T-helper 17 cell (primary cell): ENCODE data around the gene ERF. TPM values are rescaled to one million over a fixed set of nuclear protein-coding genes. Genes with fewer than 3 reads are reported as not detected.

Source experiments
- ATAC-seq: fragments of 150-1000 bp; cut with Tn5 transposase; 2 replicates; pipeline ENCODE4 v1.10.0; 2021; ENCODE audit warnings: mild to moderate bottlenecking, moderate library complexity
- DNase-seq, 3 donors: peaks; one replicate each; pipeline versions ENCODE4 v3.0.0 to v3.0.0-alpha.2; 2020 to 2021
- H3K9me3 ChIP-seq: one replicate; pipeline ENCODE4 v1.7.0; 2013; ENCODE audit warnings: low read length, mild to moderate bottlenecking; ENCODE audit not compliant: control insufficient read depth, poor library complexity, severe bottlenecking
- H3K27ac Mint-ChIP-seq: one replicate; pipeline ENCODE4 v1.8.0; 2022; ENCODE audit warnings: mild to moderate bottlenecking, moderate library complexity, mixed read lengths
- H3K27me3 Mint-ChIP-seq: one replicate; pipeline ENCODE4 v1.8.0; 2022; ENCODE audit warnings: mixed read lengths
- H3K36me3 Mint-ChIP-seq: one replicate; pipeline ENCODE4 v1.8.0; 2022; ENCODE audit warnings: low read depth, mixed read lengths
- H3K4me1 Mint-ChIP-seq: one replicate; pipeline ENCODE4 v1.8.0; 2022; ENCODE audit warnings: mild to moderate bottlenecking, mixed read lengths
- H3K4me3 Mint-ChIP-seq: one replicate; pipeline ENCODE4 v1.8.0; 2022; ENCODE audit warnings: mild to moderate bottlenecking, moderate library complexity, mixed read lengths
- total RNA-seq, 4 donors: library from RNA in 2 of 4; stranded (reverse) in 2 of 4; gene quantifications; one replicate each; pipeline ENCODE4 v1.2.3 and lab custom pipeline; 2022 to 2026

ERF gene
- total RNA-seq, 2 donors from 2014 or later = 75.8 to 82.1 TPM

DNA sequence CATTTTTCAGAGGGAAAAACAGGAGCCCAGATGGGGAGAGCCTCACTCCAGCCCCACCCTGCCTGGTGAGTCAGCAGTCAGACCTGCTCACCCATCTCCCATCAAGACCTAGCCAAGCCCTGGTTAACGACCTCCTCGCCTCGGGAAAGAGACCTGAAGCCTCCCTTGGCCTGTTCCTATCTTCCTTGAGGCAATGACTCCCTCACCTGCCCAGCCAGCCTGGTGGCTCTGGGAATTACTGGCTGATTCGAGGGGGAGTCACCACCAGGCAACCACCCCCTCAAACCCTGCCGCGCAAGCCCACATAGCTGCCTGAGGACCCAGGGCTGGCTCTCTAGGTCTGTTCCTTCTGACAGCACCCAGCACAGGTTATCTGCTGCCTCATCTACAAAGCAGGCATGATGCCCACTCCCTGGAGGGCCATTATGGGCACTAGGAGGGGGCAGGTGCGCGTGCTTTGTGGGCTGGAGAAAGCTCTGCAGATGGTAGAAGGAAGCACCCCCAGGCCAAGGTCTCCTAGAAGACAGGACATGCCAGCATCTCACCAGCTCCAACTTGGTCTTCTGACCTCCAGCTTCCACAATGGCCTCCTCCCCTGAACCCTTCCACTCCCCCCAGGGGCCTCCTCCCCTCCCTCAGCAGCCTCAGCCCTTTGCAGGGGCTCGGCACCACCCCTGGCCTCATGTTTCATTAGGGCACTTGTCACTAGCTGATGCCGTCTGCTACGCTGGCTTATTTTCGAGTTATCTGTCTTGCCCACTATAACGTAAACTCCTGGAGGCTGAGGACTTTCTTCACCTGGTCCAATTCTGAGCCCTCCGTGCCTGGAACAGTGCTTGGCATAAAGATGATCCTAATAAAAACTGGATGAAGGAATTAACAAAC, 47.8 kb downstream of the ERF start:
- peak overlapping the region; percentile 39 for H3K4me3 Mint-ChIP-seq
- no peaks in the 10 kb centered on the region for H3K9me3 ChIP-seq
- peaks cover 57% of the 10 kb centered on the region for H3K4me1 Mint-ChIP-seq
- peaks cover 15% of the 10 kb centered on the region for H3K36me3 Mint-ChIP-seq
- DNase-seq (no peak), ATAC-seq (no peak)
- peak overlapping the region; percentile 95 for H3K27ac Mint-ChIP-seq
- no peaks in the 10 kb centered on the region for H3K27me3 Mint-ChIP-seq

DNA sequence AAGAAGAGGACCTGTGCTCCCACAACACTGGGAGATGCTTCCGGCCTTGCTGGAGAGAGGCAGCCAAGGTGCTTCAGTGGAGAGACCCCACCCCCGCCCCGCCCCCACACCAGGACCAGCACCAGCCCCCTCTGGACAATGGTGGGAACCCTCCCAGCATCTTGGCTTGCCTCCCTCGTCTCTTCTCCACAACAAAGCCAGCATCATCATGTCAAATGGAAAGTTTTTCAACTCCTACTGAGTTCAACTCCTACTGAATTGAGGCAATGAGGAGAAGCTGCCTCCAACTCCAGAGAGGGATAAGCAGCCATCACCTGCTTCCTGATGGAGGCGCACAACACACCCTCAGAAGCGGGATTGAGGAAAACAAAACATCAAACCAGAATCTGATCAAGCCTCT, 50.3 kb downstream of the ERF start:
- DNase-seq (no peak), ATAC-seq (no peak)
- no peak overlapping the region for H3K4me3 Mint-ChIP-seq
- H3K27me3 Mint-ChIP-seq = no peaks in the 10 kb centered on the region
- no peaks in the 10 kb centered on the region for H3K9me3 ChIP-seq
- peaks cover 74% of the 10 kb centered on the region for H3K4me1 Mint-ChIP-seq
- H3K27ac Mint-ChIP-seq = peak overlapping the region; percentile 95
- peaks cover 19% of the 10 kb centered on the region for H3K36me3 Mint-ChIP-seq

DNA sequence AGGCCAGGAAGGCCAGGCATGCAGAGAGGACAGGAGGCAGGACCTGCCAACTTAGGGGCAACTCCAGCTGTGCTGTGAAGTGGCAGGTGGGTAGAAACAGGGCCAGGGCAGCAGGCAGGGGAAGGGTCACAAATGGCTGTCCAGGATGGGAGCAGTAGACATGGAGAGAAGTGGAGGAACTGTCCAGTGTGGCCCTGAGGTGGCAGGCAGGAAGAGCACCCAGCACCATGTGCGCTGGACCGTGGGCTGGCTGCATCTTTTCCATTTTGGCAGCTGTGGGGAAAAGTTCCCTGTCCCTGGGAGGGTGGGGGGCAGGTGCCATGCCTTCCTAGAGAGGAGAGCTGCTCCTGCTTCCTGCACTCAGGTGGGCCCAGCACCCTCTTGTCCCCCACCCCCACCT, 51.2 kb downstream of the ERF start:
- H3K4me1 Mint-ChIP-seq = peaks cover 84% of the 10 kb centered on the region
- H3K27ac Mint-ChIP-seq = peak overlapping the region; percentile 95
- H3K36me3 Mint-ChIP-seq = peaks cover 21% of the 10 kb centered on the region
- H3K9me3 ChIP-seq = no peaks in the 10 kb centered on the region
- ATAC-seq (no peak), DNase-seq (no peak)
- H3K4me3 Mint-ChIP-seq = no peak overlapping the region
- H3K27me3 Mint-ChIP-seq = no peaks in the 10 kb centered on the region

DNA sequence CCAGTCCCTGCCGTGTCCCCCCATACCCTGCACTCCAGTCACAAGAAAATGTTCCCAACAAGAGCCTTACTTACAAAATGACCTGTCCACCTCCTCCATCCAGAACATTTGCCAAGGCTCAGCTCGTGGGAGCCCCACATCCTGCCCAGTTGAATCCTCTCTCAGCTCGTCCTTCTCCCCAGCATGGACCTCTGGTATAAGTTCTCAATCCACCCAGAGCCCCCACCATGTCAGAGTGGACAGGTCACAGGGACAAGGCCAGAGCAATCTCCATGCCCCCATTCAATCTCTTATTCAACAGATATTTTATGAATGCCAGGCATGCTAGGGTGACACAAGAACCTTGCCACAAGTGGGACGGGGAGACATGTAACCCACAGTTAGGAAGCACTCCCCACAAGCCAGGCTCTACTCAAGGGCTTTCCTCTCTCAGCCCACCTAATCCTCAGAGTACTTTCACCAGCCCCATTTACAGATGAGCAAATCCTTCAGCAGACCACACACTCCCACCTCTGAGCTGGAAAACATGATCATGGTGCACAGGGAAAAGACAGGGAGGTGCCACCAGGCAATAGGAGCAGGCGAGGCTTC, 52.5 kb downstream of the ERF start:
- no peak for ATAC-seq
- peaks cover 20% of the 10 kb centered on the region for H3K36me3 Mint-ChIP-seq
- H3K4me1 Mint-ChIP-seq = peaks cover 75% of the 10 kb centered on the region
- no peaks in the 10 kb centered on the region for H3K27me3 Mint-ChIP-seq
- H3K9me3 ChIP-seq = no peaks in the 10 kb centered on the region
- no peak for DNase-seq
- H3K4me3 Mint-ChIP-seq = peak overlapping the region; percentile 93
- H3K27ac Mint-ChIP-seq = peak overlapping the region; percentile 95

DNA sequence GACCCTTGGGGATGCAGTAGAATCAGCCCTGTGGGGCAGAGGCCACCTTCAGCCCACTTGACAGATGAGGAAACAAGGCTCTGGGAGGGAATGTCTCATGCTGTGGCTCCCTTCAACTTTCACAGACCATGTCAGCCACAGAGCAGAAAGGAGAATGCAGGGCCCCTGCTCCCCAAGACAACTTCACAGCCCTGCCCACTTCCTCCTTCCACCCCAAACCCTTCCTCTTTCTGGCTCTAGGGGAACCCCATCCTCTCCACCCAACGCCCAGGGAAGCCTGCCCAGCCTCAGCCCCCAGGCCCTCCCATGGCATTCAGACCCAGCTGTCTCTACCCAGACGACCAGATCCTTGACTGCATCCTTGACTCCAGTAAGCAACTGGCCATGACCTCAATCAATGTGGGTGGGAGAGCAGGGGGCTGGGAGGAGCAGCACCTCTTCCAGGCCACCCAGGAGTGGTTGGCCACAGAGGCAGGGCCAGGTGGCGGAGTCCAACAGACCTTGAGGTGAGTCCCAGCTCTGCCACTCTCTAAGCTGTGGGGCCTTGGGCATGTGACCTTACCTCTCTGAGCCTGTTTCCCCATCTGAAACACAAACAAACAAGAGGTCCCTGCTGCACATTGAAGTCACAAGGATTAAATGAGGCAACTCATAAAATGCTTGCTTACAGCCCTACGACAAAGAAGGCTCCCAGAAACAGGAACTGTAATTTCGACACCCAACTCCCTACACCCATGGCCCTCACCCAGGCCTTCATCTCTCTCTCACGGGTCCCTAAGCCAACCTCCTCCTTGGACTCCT, 53.2 kb downstream of the ERF start:
- peaks cover 20% of the 10 kb centered on the region for H3K36me3 Mint-ChIP-seq
- H3K4me3 Mint-ChIP-seq = peak overlapping the region; percentile 93
- peak overlapping the region; percentile 95 for H3K27ac Mint-ChIP-seq
- DNase-seq (peak in 1 of 3 donors; percentile 30), ATAC-seq (peak; percentile 60)
- H3K27me3 Mint-ChIP-seq = no peaks in the 10 kb centered on the region
- peaks cover 75% of the 10 kb centered on the region for H3K4me1 Mint-ChIP-seq
- H3K9me3 ChIP-seq = no peaks in the 10 kb centered on the region

DNA sequence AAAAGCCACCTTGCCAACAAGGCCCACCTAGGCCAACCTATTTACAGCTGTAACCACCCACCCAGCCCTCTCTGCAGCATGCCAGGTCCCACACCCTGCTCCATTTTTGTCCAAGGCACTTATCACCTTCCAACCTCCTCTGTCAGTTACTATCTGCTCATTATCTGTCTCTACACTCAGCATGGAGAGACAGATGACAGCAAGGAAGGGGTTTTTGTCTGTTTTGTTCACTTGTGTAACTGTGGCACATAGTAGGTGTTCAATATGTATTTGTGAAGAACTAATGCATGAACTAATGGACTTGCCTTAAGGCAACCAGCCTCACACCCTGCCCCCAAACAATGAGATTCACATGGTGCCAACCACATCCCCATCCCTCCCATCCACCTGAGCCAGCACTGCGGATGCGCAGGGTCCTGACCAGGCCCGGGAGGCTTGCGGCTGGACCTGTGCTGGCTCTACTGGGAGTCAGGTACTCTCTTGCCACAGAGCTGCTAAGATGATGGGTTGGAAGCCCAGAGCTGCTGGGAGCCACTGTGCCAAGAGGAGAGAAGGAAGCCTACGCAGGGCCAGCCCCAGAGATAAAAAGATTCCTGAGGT, 54.7 kb downstream of the ERF start:
- H3K36me3 Mint-ChIP-seq = peaks cover 21% of the 10 kb centered on the region
- no peak for ATAC-seq
- no peaks in the 10 kb centered on the region for H3K27me3 Mint-ChIP-seq

DNA sequence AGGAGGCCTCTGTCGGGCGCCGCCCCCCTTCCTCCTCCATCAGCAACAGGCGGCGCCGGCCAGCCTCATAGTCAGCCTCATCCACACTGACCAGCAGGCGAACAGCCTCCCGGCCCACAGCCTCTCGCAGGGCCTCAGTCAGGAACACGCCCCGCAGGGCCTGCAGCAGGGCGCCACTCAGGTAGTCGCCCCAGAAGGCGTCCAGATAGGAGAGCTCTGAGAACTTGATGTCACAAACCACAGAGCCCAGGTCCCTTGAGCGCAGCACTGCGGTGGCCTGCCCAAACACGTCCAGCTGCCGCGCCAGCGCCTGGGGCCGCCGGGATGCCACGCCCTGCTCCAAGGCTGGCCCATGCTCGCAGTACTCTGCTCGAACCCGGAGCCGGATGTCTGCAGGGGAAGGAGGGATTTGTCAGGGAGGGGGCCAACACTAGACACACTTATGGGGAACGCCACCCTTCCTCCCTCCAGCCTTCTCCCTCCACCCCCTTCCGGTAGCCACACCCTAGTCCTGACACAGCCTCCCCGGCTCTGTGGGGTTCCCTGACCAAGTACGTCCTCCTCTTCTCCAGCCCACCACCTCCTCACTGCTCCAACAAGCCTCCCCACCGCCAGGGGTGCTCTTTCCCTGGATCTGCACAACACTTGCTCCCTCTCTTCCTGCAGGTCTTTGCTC, 55.4 kb downstream of the ERF start:
- DNase-seq (peak in 2 of 3 donors; percentile 30), ATAC-seq (peak; percentile 47)
- H3K9me3 ChIP-seq = no peaks in the 10 kb centered on the region
- Mint-ChIP-seq H3K27me3 (no peaks in the 10 kb centered on the region), H3K36me3 (peaks cover 18% of the 10 kb centered on the region), H3K27ac (peak overlapping the region; percentile 95), H3K4me3 (peak overlapping the region; percentile 93), H3K4me1 (peaks cover 72% of the 10 kb centered on the region)

More for the DNA sequence above, 54.7 kb downstream of the ERF start:
- DNase-seq = no peak
- no peaks in the 10 kb centered on the region for H3K9me3 ChIP-seq
- Mint-ChIP-seq H3K4me1 (peaks cover 76% of the 10 kb centered on the region), H3K27ac (peak overlapping the region; percentile 95), H3K4me3 (peak overlapping the region; percentile 93)

DNA sequence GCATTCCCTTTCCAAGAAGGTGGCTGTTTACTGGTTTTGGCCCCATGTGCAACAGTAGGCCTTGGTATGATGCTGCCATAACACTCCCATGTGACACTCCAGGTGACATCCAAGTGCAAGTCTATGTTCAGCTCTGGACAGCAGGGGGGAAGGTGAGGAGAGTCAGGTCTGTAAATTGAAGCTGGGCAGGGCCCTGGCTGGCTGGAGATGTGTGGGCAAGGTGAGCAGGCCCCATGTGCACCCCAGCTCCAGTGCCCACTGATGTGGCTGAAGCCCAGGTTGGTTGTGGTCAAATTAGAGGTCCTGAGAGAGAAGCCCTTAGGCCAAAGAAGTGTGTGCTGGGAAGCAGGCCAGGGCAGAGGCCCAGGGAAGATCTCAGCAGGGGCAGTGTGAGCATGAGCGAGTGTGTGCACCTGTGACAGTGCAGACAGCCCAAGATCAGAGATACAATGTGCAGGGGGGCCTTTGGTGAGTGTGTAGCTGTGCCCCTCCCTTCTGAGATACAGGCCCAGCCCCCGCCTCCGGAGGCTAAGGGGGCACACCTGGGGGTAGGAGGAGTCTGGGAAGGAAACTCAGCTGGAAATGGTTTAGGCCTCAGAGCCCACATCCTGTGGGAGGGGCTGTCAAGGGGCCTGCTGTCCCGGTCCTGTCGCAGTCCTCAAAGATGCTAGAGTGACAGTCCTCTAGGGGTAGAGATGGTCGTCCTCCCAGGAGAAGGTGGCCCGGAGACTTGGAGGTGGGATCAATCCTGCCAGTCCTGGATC, 56.1 kb downstream of the ERF start:
- DNase-seq (peak; percentile 59 to 71 (median 61)), ATAC-seq (peak; percentile 79)
- no peaks in the 10 kb centered on the region for H3K27me3 Mint-ChIP-seq
- peak overlapping the region; percentile 93 for H3K4me3 Mint-ChIP-seq
- peak overlapping the region; percentile 95 for H3K27ac Mint-ChIP-seq
- H3K9me3 ChIP-seq = no peaks in the 10 kb centered on the region
- H3K36me3 Mint-ChIP-seq = peaks cover 18% of the 10 kb centered on the region
- H3K4me1 Mint-ChIP-seq = peaks cover 68% of the 10 kb centered on the region

Other genes starting within 250 kb of the ERF start
- gene GRIK5, start 184.9 kb downstream of the ERF start, total RNA-seq = under 1 TPM; 0.42 to 0.55 TPM
- 10 to 100 TPM; 23.1 to 23.6 TPM for gene ZNF574, start 179.0 kb downstream of the ERF start, total RNA-seq
- gene POU2F2, start 122.7 kb downstream of the ERF start, total RNA-seq = 10 to 100 TPM; 24.5 to 42.7 TPM
- 10 to 100 TPM; 72.1 to 89.9 TPM for gene DEDD2, start 37.5 kb downstream of the ERF start, total RNA-seq
- gene ZNF526, start 34.8 kb downstream of the ERF start, total RNA-seq = 1 to 10 TPM; 6.7 to 7.5 TPM
- 10 to 100 TPM; 27.7 to 28.1 TPM for gene GSK3A, start 12.5 kb downstream of the ERF start, total RNA-seq
- 100 to 1,000 TPM; 112 to 125 TPM for gene CIC, start 14.1 kb upstream of the ERF start, total RNA-seq
- gene PRR19, start 47.0 kb upstream of the ERF start, total RNA-seq = under 1 TPM in 1 of 2 donors, not detected in 1; 0.50 TPM
- 10 to 100 TPM; 16.0 to 17.7 TPM for gene PAFAH1B3, start 47.5 kb upstream of the ERF start, total RNA-seq
- not detected for gene TMEM145, start 58.2 kb upstream of the ERF start, total RNA-seq
- 1 to 10 TPM; 4.6 to 6.1 TPM for gene MEGF8, start 70.5 kb upstream of the ERF start, total RNA-seq
- not detected for gene CNFN, start 135.2 kb upstream of the ERF start, total RNA-seq
- 10 to 100 TPM; 14.5 to 16.9 TPM for gene LIPE, start 172.3 kb upstream of the ERF start, total RNA-seq
- gene CXCL17, start 187.8 kb upstream of the ERF start, total RNA-seq = not detected